Testis (tissue), 3 donors: Measurements from ENCODE around the gene CUX1. TPM values are rescaled to one million over a fixed set of nuclear protein-coding genes. Genes with fewer than 3 reads are reported as not detected.

Experiments used
- DNase-seq: peaks from one replicate; pipeline ENCODE4 v3.0.0-alpha.2; 2019
- H3K27ac ChIP-seq, 2 donors: fragments of 200-600 bp; sonication (generic); one replicate each; pipeline ENCODE4 v1.5.1; 2019
- H3K27me3 ChIP-seq: fragments of 200-600 bp; sonication (generic); one replicate; pipeline ENCODE4 v1.5.1; 2019
- H3K36me3 ChIP-seq: fragments of 200-600 bp; sonication (generic); one replicate; pipeline ENCODE4 v1.5.1; 2017; ENCODE audit warnings: low read depth; ENCODE audit errors: missing control alignments
- H3K4me1 ChIP-seq: fragments of 200-600 bp; sonication (generic); one replicate; pipeline ENCODE4 v1.5.1; 2019
- H3K4me3 ChIP-seq, 2 donors: fragments of 200-600 bp; sonication (generic); one replicate each; pipeline ENCODE4 v1.5.1; 2017 to 2019
- H3K9me3 ChIP-seq: fragments of 200-600 bp; sonication (generic); one replicate; pipeline ENCODE4 v1.5.1; 2017
- CTCF ChIP-seq, 3 experiments: fragments of 450-650 bp in 2 of 3; fragments of 200-600 bp in 1 of 3; sonication (generic) in 1 of 3; IDR thresholded peaks; one replicate each; pipeline ENCODE4 v1.5.1; 2016 to 2019; ENCODE audit warnings: antibody characterized with exemption in 3 of 3, mild to moderate bottlenecking in 2 of 3, moderate library complexity in 1 of 3
- POLR2A ChIP-seq: fragments of 450-650 bp; IDR thresholded peaks from one replicate; pipeline ENCODE4 v1.6.1; 2017; ENCODE audit warnings: antibody characterized with exemption, mild to moderate bottlenecking, moderate library complexity
- WGBS, 2 donors: methylation state at CpG; one replicate each; pipeline ENCODE4 v1.1.5; 2018; 5-methylcytosine and 5-hydroxymethylcytosine counted together
- intact Hi-C: fragments of 100-400 bp; cut with DNase I; formaldehyde crosslinking; loops from one replicate; pipeline ENCODE4 v1.15.1; 2023; ENCODE audit warnings: low total_unique reads
- polyA plus RNA-seq: library from polyadenylated mRNA; stranded (reverse); fragments of 350-450 nt; fragmentation: Illumina TruSeq; extraction: RNeasy Lipid Tissue Mini Kit (QIAGEN cat#74804); gene quantifications from one replicate; pipeline ENCODE4 v1.2.3, GENCODE V29; 2014; ENCODE audit warnings: low read depth, low replicate concordance; ENCODE audit not compliant: insufficient read depth
- total RNA-seq, 2 donors: library from RNA; depleted of rRNA; stranded (reverse); fragments of >200 nt; gene quantifications; one replicate each; pipeline ENCODE4 v1.2.3, GENCODE V29; 2016

The CUX1 gene
- total and polyA plus RNA-seq, 3 donors from 2014 or later: 30.8 to 46.3 (median 43.1) TPM

GRCh38 chr7:102271158-102271798 is 453.9 kb downstream of the CUX1 start:
- WGBS, 2 donors: 97% methylated on average over 8 to 10 of the region's 10 CpGs
- H3K4me3 ChIP-seq: no peak overlapping the region
- H3K4me1 ChIP-seq: no peaks in the 10 kb centered on the region
- H3K9me3 ChIP-seq: no peaks in the 10 kb centered on the region
- no peak for DNase-seq
- no peak overlapping the region for H3K27ac ChIP-seq
- intact Hi-C loops: no loop called here
- no peaks in the 10 kb centered on the region for H3K36me3 ChIP-seq
- TF ChIP-seq CTCF (IDR thresholded peaks at IDR 0.05): no peak
- no peak for TF ChIP-seq POLR2A
- H3K27me3 ChIP-seq: no peaks in the 10 kb centered on the region

- no peak overlapping the region for H3K4me3 ChIP-seq
- WGBS, 2 donors: 48 to 59% methylated on average over 21 of the region's 21 CpGs
- H3K9me3 ChIP-seq: no peaks in the 10 kb centered on the region
- peak; percentile 85 for DNase-seq
- no peaks in the 10 kb centered on the region for H3K36me3 ChIP-seq
- H3K27me3 ChIP-seq: no peaks in the 10 kb centered on the region
- no peak overlapping the region for H3K27ac ChIP-seq
- H3K4me1 ChIP-seq: no peaks in the 10 kb centered on the region
- TF ChIP-seq POLR2A: no peak
- peak; percentile 86 to 89 (median 88) for TF ChIP-seq CTCF (IDR thresholded peaks at IDR 0.05)
- intact Hi-C loops: no loop called here
Observed at GRCh38 chr7:102272075-102272916, 454.9 kb downstream of the CUX1 start.

- Histone ChIP-seq H3K4me3 (no peak overlapping the region), H3K27me3 (no peaks in the 10 kb centered on the region), H3K36me3 (no peaks in the 10 kb centered on the region), H3K4me1 (no peaks in the 10 kb centered on the region), H3K9me3 (no peaks in the 10 kb centered on the region), H3K27ac (no peak overlapping the region)
- DNase-seq: no peak
- 91 to 100% methylated on average over 1 to 13 of the region's 16 CpGs for WGBS, 2 donors
- TF ChIP-seq CTCF (IDR thresholded peaks at IDR 0.05) (no peak), POLR2A (no peak)
- intact Hi-C loops: no loop called here
Observed at GRCh38 chr7:102272917-102273748, 455.7 kb downstream of the CUX1 start.

GRCh38 chr7:102273749-102274712 is 456.6 kb downstream of the CUX1 start:
- WGBS, 2 donors: 88 to 92% methylated on average over 15 to 23 of the region's 23 CpGs
- no peak for DNase-seq
- intact Hi-C loops: no loop called here
- TF ChIP-seq POLR2A (no peak), CTCF (IDR thresholded peaks at IDR 0.05) (no peak)
- Histone ChIP-seq H3K27ac (no peak overlapping the region), H3K4me3 (no peak overlapping the region), H3K36me3 (no peaks in the 10 kb centered on the region), H3K27me3 (no peaks in the 10 kb centered on the region), H3K4me1 (no peaks in the 10 kb centered on the region), H3K9me3 (no peaks in the 10 kb centered on the region)
